GM23338 (cell line): Measurements from ENCODE around the gene NXPH3. TPM values are rescaled to one million over a fixed set of nuclear protein-coding genes. Genes with fewer than 3 reads are reported as not detected.
"Not testable (repeated sequence)": the region's sequence is repeated elsewhere in the genome, so short reads cannot be mapped to it uniquely, and the experiment has no call there.

Source experiments
- ATAC-seq: fragments of 200-7000 bp; cut with Tn5 transposase; 3 replicates; pipeline ENCODE4 v1.9.1; 2020
- DNase-seq: peaks from one replicate; pipeline ENCODE4 v3.0.0-alpha.2; 2015; ENCODE audit warnings: low spot score
- H2AFZ ChIP-seq: fragments of 200-600 bp; sonication (generic); 2 replicates; pipeline ENCODE4 v1.8.0; 2016; ENCODE audit warnings: antibody characterized with exemption, mild to moderate bottlenecking, moderate library complexity
- H3F3A ChIP-seq: fragments of 200-600 bp; sonication (generic); replicated peaks from 2 replicates; pipeline ENCODE4 v1.8.0; 2017; ENCODE audit warnings: antibody characterized with exemption, mixed run types, low read depth
- H3K27ac ChIP-seq: fragments of 200-600 bp; sonication (generic); 2 replicates; pipeline ENCODE4 v1.6.1; 2016; ENCODE audit warnings: low read depth
- H3K27me3 ChIP-seq: fragments of 200-600 bp; sonication (generic); 2 replicates; pipeline ENCODE4 v1.8.0; 2016; ENCODE audit warnings: mild to moderate bottlenecking, mixed run types, moderate library complexity; ENCODE audit not compliant: insufficient read depth
- H3K36me3 ChIP-seq: fragments of 200-600 bp; sonication (generic); 2 replicates; pipeline ENCODE4 v1.8.0; 2016; ENCODE audit warnings: mild to moderate bottlenecking; ENCODE audit not compliant: insufficient read depth
- H3K4me1 ChIP-seq: fragments of 200-600 bp; sonication (generic); 2 replicates; pipeline ENCODE4 v1.8.0; 2016; ENCODE audit warnings: mild to moderate bottlenecking, moderate library complexity; ENCODE audit not compliant: insufficient read depth
- H3K4me2 ChIP-seq: fragments of 200-600 bp; sonication (generic); 2 replicates; pipeline ENCODE4 v1.7.1; 2017; ENCODE audit warnings: mixed run types
- H3K4me3 ChIP-seq: fragments of 200-600 bp; sonication (generic); 2 replicates; pipeline ENCODE4 v1.6.1; 2016; ENCODE audit warnings: mixed run types
- H3K79me2 ChIP-seq: fragments of 200-600 bp; sonication (generic); replicated peaks from 2 replicates; pipeline ENCODE4 v1.8.0; 2017; ENCODE audit warnings: mild to moderate bottlenecking; ENCODE audit not compliant: insufficient read depth
- H3K9me2 ChIP-seq: fragments of 200-600 bp; sonication (generic); 2 replicates; pipeline ENCODE4 v1.8.0; 2017; ENCODE audit not compliant: insufficient read depth
- H4K20me1 ChIP-seq: fragments of 200-600 bp; sonication (generic); replicated peaks from 2 replicates; pipeline ENCODE4 v1.8.0; 2017; ENCODE audit warnings: mild to moderate bottlenecking; ENCODE audit not compliant: insufficient read depth
- H3K27ac Mint-ChIP-seq: 2 replicates; pipeline ENCODE4 v1.8.0; 2020; ENCODE audit warnings: inconsistent platforms, mild to moderate bottlenecking, moderate library complexity, mixed read lengths
- H3K27me3 Mint-ChIP-seq: 3 replicates; pipeline ENCODE4 v1.8.0; 2022; ENCODE audit warnings: low read depth, mild to moderate bottlenecking, moderate library complexity, mixed read lengths, inconsistent platforms; ENCODE audit not compliant: insufficient read depth, poor library complexity
- H3K36me3 Mint-ChIP-seq: 3 replicates; pipeline ENCODE4 v1.8.0; 2021; ENCODE audit warnings: low read depth, mild to moderate bottlenecking, inconsistent platforms, moderate library complexity, mixed read lengths
- H3K4me1 Mint-ChIP-seq: 3 replicates; pipeline ENCODE4 v1.8.0; 2020; ENCODE audit warnings: mild to moderate bottlenecking, inconsistent platforms, mixed read lengths
- H3K4me3 Mint-ChIP-seq: 3 replicates; pipeline ENCODE4 v1.8.0; 2021; ENCODE audit warnings: moderate library complexity, mild to moderate bottlenecking, inconsistent platforms, mixed read lengths
- H3K9me3 Mint-ChIP-seq: 3 replicates; pipeline ENCODE4 v1.8.0; 2020; ENCODE audit warnings: moderate library complexity, mild to moderate bottlenecking, inconsistent platforms, mixed read lengths
- CREB1 ChIP-seq: fragments of 250-450 bp; sonication (Bioruptor Pico); IDR thresholded peaks from 2 replicates; pipeline ENCODE4 v1.5.0; 2020; ENCODE audit warnings: low read depth, mild to moderate bottlenecking, moderate library complexity
- CTCF ChIP-seq, 2 experiments: fragments of 200-600 bp in 1 of 2; sonication (generic) in 1 of 2; conservative IDR thresholded peaks; 2 replicates each; pipeline versions ENCODE4 v1.5.1 to v1.6.1; 2016 to 2017; ENCODE audit warnings: antibody characterized with exemption in 2 of 2, low read depth in 2 of 2, mild to moderate bottlenecking in 2 of 2, moderate library complexity in 1 of 2
- REST ChIP-seq: IDR thresholded peaks from one replicate; pipeline ENCODE4 v1.6.1; 2018; ENCODE audit warnings: antibody characterized with exemption; ENCODE audit not compliant: unreplicated experiment
- polyA plus RNA-seq: library from polyadenylated mRNA; unstranded; fragments of >200 nt; fragmentation: Nextera tagmentation; extraction: Ambion mirVana; gene quantifications from 2 replicates; pipeline ENCODE4 v1.2.1, GENCODE V29; 2016
- total RNA-seq: library from RNA; depleted of rRNA; stranded (reverse); fragments of >200 nt; shearing (Covaris generic); gene quantifications from 2 replicates; pipeline ENCODE4 v1.2.3, GENCODE V29; 2014

NXPH3 gene
- total and polyA plus RNA-seq, 2 experiments from 2014 or later: 0.23 to 2.7 TPM

GRCh38 chr17:49567871-49568694, 7.6 kb upstream of the NXPH3 start:
- ATAC-seq (peak; percentile 76), DNase-seq (peak; percentile 88)
- Histone ChIP-seq H3K79me2 (no peaks in the 10 kb centered on the region), H3K27ac (no peak overlapping the region), H2AFZ (peak overlapping the region; percentile 95), H3K9me2 (no peaks in the 10 kb centered on the region), H3F3A (peaks cover 6% of the 10 kb centered on the region), H3K4me2 (peak overlapping the region; percentile 92), H3K4me1 (0 out of 2 replicates have a peak, but pooled peaks cover 3% of the 10 kb centered on the region), H4K20me1 (no peaks in the 10 kb centered on the region), H3K36me3 (no peaks in the 10 kb centered on the region), H3K27me3 (peaks cover 15% of the 10 kb centered on the region), H3K4me3 (peak overlapping the region; percentile 60)
- peak overlapping the region; percentile 56 for H3K4me3 Mint-ChIP-seq
- H3K4me1 Mint-ChIP-seq: peaks cover 16% of the 10 kb centered on the region
- H3K9me3 Mint-ChIP-seq: no peaks in the 10 kb centered on the region
- H3K36me3 Mint-ChIP-seq: no peaks in the 10 kb centered on the region
- peaks cover 22% of the 10 kb centered on the region for H3K27me3 Mint-ChIP-seq
- TF ChIP-seq REST: no peak
- peak; percentile 81 to 98 for TF ChIP-seq CTCF (conservative IDR thresholded peaks at IDR 0.05; ENCODE audit: low read depth in 2 of 2)
- no peak for TF ChIP-seq CREB1 (CRISPR knock-in tag)
- no peak overlapping the region; the same call in 1 of the 2 replicates for H3K27ac Mint-ChIP-seq

GRCh38 chr17:49568695-49569047, 7.0 kb upstream of the NXPH3 start:
- H3K27ac ChIP-seq, H3K4me3 Mint-ChIP-seq, H2AFZ ChIP-seq, H3K4me1 ChIP-seq, H3K4me2 ChIP-seq, H3K27ac Mint-ChIP-seq, H3K36me3 ChIP-seq, H3K36me3 Mint-ChIP-seq, H3K9me2 ChIP-seq, ATAC-seq, H3F3A ChIP-seq, H3K9me3 Mint-ChIP-seq, DNase-seq, H3K79me2 ChIP-seq, H4K20me1 ChIP-seq: not testable (repeated sequence)
- Histone ChIP-seq H3K4me3 (peak overlapping the region; percentile 60), H3K27me3 (peaks cover 15% of the 10 kb centered on the region)
- peaks cover 22% of the 10 kb centered on the region for H3K4me1 Mint-ChIP-seq
- H3K27me3 Mint-ChIP-seq: peaks cover 22% of the 10 kb centered on the region
